NCI-H2196 (cell line): Measurements from ENCODE around the gene FAM111A.
"Not testable (repeated sequence)": the region's sequence is repeated elsewhere in the genome, so short reads cannot be mapped to it uniquely, and the experiment has no call there.

Source experiments
- DNase-seq: peaks from one replicate; lab custom pipeline; 2025; ENCODE audit not compliant: unreplicated experiment; lab: John Stamatoyannopoulos, UW

Gene FAM111A, protein sequence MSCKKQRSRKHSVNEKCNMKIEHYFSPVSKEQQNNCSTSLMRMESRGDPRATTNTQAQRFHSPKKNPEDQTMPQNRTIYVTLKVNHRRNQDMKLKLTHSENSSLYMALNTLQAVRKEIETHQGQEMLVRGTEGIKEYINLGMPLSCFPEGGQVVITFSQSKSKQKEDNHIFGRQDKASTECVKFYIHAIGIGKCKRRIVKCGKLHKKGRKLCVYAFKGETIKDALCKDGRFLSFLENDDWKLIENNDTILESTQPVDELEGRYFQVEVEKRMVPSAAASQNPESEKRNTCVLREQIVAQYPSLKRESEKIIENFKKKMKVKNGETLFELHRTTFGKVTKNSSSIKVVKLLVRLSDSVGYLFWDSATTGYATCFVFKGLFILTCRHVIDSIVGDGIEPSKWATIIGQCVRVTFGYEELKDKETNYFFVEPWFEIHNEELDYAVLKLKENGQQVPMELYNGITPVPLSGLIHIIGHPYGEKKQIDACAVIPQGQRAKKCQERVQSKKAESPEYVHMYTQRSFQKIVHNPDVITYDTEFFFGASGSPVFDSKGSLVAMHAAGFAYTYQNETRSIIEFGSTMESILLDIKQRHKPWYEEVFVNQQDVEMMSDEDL

DNA sequence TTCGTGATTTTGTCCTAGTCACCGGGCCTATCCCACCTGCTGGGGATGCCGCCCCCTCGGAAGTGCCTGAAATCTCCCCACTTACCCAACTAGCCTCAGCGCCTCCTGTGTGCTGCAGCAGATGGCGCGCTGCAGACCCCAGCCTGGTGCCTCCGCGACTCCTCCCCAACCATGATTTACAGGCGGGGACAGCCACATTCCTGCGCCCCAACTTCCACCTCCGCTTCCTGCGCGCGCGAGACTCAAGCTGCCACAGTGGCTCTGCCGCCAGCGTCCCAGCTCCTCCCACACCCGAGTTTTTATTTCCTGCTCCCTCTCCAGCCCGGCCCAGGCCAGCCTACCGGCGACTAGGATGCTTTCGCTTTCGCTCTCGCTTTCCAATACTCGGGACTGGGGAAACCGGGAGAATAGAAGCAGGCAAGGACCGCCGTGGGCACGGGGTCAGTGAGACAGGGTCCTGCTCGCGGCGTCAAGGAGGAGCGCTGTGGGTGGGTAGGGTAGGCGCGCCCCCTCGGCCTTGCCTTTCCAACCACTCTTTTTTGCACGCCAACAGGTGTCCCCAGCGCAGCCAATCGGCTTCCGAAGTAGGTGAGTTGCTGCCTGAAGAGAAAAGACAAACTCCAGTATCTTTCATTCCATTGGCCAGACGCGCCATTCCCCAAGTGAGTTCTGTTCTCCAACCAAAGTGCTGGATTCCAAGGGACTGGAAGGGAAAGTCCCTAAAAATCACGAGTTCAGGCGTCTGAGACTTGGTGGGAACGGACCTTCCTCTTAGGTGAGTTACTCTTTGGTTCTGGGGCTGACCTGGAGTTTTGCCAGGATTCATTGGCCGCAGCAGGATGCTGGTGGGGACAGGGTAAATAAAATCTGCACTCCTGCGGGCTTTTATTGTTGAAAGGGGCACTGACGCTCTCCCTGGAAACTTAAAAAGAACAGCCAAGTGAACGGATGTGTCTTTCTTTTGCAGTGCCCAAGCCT lies at the start of gene FAM111A:
Gene FAM111A (plus strand): TSS at position 327 of the 978 bp plus-strand sequence. CDS start 6,017 bp downstream, outside the sequence.
- DNase-seq: peak; percentile 86

DNA sequence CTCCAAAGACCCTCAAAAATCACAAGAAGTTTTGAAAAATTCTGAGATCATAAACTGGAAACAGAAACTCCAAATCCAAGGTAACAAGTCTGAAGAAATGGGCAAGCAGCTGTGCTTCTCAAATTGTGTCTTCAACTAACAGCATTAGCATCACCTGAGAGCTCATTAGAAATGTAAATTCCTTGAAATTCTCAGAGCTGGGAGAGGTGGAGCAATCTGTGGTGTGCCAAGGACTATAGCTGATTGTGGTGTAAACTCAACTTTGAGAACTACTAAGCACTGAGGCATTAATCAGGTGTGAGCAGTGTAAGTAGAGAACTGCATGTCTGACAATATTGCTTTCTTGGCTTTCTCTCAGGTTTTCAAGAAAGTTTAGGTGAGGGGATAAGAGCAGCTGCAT lies 49.1 kb upstream of the FAM111A start:
- not testable (repeated sequence) for DNase-seq

DNA sequence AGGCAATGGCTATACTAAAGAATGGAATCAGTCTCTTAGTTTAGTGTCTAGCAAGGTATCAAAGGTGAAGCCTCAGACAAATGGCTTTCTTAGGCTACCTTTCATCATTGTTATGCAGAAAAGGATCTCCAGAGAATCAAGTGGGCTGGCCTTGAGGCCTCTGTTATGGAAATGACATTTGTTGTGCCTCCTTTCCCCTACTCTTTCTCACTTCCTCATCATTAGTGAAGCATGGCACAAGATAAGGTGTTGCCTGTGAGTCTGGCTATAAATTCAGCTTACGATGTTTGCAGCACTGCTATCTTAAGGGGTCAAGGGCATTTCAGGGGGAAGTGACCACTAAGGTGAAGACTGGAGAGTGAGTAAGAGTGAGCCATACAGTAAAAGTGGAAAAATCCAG lies 47.4 kb upstream of the FAM111A start:
- DNase-seq: not testable (repeated sequence)

DNA sequence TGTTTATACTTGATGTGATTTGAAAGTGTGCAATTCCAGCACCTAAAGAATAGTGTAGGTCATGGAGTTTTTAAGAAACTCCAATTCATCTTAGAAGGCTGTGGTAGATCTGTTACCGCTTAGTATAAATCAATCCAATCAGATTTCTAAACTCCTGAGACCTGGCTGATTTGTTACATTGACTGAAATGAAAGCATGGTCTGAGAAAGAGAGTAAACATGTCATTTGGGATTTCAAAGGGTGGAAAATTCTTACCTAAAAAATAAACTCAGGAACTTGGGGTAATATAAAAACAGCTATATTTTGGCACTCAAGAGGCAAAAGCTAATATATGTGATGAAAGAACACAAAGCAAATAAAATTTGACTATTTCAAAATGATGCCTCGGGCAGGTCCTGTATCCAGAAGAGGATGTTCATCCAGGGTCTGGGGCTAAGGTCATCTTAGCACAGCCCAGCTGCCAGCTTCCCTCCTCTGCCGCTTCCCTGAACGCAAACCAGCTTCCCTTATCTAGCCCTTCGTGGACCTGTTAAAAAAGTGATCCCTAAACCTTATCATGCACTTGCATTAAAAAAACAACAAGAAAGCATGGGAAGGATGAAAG lies 46.6 kb upstream of the FAM111A start:
- DNase-seq: not testable (repeated sequence)

DNA sequence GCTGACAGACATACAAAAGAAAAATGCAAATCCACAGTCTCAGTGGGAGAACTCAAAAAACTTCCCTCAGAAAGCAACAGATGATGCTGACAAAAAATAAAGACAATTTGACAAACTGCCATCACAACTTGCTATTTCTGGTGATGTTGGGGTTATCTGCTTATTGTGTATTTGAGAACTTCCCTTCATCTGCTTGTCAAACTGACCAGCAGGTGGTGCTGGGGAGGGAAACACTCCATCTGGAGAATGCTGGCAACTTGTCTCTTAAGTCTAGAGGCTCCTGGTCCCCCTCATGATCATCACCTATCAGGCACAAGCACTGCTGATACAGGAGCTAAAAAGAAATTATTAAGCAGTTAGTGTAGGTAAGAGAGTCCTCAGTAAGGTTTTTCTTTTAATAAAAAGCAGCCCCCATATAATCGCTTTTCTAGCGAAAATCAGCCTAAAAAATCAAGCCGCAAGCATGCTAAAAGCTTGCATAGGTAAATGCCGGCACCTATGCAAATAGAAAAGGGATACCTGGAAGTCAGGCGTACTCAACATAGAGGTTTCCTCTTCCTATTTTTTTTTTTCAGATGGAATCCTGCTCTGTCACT lies 45.4 kb upstream of the FAM111A start:
- no peak for DNase-seq

DNA sequence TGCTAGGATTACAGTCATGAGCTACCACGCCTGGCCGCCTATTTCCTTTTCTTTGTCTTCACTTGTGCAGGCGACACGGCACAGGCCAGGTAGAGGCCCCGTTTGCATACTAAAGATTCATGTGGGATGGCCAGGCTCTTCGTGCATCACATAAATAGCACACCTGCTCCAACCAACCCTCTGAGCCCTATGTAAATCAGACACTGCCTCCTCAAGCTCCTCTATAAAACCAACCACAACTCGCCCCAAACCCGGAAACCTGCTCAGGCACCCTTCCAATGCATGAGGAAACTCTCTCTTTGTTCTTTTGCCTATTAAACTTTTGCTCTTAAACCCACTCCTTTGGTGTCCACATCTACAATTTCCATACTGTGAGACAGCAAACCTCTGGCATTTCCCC lies 44.7 kb upstream of the FAM111A start:
- DNase-seq: not testable (repeated sequence)

DNA sequence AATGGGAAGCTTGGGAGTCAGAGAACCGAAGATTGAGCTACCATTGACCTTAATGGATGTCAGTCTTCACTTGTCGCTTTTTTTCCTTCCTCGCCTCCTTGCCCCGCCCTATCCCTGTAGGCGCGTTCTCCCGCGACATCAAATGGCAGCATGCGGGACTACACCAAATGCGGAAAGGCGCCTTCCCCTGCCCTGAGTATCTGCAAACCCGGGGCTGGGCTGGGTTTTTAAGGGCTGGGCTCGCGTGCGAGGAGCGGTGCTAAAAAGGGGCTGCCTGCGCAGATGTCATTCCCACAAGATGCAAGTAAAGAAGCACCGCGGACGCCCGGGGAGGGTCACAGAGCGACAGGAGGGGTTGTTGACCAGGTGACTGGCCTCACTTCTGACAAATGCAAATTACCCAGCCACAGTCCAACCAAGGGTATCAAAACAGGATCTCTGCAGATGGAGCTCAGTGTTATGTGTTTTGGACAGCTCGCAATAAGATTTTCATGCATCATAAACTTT lies 40.3 kb upstream of the FAM111A start:
- no peak for DNase-seq

DNA sequence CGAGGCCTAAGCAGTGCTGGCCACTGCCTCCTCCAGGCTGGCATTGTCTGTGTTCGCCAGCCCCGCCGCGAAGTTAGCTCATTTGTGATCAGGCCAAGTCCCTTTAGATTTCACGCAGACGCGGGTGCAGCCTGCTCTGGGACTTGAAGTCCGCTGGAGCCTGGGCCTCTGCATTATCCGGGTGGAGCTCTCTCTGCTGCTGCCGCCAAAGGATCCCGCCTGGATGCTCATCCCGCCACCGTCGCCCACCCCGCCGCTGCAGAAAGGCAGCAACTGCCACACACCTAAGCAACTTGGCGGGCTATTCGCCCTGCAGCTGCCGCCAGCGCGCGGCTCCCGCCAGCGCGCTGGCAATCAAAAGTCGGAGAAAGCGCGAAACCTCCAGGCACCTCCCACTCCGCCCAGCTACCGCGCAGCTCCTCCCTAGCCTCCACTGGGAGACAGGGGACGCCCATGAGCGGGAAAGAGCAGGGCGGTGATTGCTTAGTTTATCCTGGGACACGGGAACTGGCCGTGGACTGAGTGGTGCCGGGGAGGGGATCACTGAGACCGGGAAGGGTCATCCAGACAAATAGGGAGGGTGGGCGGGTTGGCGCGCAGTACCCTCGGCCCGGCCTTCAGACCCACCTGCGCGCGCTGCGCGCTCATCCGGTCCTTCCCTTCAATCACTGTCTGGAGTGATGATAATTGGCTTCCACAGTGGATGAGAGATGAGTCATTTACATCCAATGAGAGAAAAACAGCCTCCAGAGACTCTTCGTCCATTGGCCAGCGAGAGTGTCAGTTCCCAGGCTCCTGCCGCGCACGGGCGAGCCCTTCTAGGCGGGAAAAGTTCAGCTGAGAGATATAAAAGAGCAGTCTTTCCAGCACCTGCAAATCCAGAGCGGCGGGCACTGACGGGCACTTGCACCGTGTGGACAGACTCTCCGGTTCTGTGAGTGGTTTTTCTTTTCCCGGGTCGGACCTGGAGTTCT lies 36.0 kb upstream of the FAM111A start, which contains the start of gene FAM111B:
Gene FAM111B (plus strand): TSS at position 875 of the 974 bp plus-strand sequence. CDS start 2,389 bp downstream, outside the sequence.
- DNase-seq: peak; percentile 96

DNA sequence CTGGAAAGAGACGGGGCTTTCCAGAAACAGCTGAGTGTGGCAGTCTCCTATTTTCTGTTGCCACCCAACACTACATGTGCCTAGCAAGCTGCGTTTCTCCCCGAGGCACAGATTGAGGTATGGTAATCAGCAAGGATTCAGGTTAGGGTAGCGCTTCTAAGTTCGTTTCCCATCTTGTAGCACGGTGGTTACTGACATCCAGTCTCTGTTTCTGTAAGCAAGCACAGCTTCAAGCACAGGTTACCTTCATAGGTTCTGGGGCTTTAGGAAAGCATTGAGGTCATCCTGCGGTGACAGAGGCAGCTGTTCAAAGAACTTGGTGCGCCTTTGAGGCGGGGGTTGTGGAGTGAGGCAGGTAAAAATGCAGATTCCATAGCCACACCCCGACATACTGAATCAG lies 34.9 kb upstream of the FAM111A start:
- not testable (repeated sequence) for DNase-seq

DNA sequence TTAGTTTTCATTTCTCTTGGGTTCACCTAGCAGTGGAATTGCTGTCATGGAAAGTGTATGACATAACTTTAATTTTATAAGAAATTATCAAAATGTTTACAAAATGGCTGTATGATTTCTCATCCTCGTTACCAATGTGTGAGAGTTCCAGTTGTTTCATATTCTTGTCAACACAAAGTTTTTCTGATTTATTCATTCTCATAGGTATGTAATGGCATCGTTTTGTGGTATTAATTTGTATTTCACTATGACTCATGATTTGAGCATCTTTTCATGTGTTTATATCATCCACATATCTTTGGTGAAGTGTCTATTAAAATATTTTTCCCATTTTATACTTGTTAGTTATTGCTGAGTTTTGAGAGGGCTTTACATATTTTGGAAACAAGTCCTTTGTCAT lies 30.2 kb upstream of the FAM111A start:
- DNase-seq: no peak

DNA sequence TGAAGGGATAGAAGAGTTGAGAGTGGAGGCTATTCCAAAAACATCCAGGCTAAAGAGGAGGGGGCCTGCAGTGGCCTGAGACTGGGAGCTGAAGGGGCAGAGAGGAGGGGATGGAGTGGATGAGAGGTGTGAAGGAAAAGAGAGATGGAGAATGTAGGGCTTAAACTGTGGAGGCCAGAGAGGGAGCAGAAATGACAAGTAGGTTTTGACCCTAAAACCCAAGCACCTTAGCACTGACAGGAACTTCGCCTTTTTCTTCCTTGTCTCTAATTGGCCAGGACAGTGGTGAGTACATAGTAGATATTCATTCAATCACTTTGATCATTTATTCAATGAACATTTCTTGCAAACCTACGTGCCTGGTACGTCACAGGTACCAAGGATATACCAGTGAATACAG lies 28.3 kb upstream of the FAM111A start:
- no peak for DNase-seq

DNA sequence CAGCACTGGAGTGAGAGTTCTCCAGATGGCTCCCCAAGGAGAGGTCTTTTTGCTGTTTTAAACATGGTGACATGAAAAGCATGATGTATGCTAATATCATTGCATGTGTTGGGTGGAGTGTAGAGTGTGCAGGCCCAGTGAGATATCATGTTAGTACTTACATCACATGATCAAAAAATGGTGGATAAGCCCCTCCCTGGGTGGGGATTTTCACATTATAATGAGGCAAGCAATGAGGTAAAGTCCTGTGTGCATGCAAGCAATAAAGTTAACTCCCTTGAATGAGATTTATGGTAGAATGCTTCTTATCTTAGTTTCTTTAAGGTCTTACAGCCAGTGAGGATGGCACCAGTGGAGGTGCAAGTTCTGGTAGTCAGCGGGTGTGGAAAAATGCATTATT lies 27.1 kb upstream of the FAM111A start:
- no peak for DNase-seq

DNA sequence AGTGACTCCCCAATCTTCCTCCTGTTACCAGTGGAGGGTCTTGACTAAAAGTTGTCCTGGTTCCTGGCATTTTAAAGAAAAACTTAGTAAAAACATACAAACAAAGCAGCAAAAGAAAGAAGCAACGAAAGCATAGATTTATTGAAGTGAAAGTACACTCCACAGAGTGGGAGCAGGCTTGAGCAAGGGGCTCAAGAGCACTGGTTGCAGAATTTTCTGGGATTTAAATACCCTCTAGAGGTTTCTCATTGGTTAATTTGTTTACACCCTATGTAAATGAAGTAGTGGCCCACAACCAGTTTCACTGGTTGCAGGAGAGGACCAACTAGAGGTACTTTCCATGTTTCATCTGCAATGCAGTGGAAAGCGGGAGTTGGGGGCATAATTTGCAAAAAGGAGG lies 24.9 kb upstream of the FAM111A start:
- DNase-seq: no peak

DNA sequence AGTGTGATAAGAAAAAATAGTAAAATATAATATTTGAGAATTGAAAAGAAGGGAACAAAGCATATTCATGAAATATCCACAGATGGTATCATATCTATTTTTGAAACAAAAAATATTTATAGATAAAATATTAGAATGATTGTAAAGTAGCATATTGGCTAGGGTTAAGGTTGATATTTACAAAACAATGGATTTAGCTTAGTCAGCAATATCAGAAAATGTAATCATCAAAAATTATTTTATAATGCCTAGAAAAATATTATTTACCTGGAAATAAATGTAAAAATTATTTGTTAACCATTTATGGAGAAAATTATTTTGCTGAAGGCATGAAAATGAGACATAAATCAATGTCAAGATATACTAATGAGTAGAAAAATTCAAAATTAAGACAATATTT lies 22.8 kb upstream of the FAM111A start:
- no peak for DNase-seq

DNA sequence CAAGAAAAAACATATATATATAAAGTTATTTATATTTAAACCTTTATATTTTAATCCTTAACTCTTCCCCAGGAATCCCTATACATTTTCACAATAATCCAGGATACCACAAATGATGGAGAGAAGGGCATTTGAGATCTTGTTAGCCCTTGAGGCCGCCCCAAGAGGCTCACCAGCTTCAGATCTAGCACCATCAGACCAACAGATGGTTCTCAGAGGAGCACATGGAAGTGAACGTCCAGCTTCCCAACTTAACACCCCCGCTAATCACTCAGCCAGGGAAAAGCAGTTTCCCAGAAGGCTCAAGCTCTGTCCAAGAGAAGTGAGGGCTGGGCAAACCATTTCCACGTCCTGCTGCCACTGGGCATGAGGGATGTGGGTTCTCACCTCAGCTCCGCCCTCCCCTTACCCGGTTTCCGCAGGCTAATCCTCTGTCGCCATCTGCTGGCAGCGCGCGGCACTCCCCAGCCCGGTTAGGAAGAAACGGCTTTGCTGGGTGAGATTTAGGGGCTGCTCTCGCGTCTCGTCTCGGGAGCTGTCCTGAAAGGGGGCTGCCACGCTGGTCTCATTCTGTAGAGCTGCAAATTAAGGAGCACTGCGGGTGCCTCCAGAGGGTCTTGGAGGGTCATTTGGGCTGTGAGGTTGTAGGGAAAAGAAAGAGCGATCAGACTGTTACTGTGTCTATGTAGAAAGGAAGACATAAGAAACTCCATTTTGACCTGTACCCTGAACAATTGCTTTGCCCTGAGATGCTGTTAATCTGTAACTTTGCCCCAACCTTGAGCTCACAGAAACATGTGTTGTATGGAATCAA lies 6.8 kb upstream of the FAM111A start:
- DNase-seq: peak; percentile 64

DNA sequence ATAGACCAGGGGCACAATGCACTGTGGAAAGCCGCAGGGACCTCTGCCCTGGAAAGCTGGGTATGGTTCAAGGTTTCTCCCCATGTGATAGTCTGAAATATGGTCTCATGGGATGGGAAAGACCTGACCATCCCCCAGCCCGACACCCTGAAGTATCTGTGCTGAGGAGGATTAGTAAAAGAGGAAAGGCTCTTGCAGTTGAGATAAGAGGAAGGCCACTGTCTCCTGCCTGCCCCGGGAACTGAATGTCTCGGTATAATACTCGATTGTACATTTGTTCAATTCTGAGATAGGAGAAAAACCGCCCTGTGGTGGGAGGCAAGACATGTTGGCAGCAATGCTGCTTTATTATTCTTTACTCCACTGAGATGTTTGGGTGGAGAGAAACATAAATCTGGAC lies 6.1 kb upstream of the FAM111A start:
- not testable (repeated sequence) for DNase-seq

DNA sequence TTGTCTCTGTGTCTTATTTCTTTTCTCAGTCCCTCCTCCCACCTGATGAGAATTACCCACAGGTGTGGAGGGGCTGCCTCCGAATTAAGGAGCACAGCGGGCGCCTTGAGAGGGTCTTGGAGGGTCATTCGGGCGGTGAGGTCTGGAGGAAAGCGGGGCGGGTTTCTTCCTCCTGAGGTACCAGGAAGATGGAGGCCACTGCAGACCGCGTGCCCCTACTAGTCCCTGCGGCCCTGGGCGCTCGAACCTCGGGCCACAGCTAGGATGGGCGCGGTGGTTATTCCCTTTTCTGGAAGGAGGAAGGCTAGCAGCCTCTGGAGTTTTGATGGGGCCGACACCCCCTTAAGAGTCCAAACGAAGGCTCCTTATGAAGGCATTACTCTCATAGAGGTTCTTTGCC lies 5.5 kb upstream of the FAM111A start:
- DNase-seq: no peak

DNA sequence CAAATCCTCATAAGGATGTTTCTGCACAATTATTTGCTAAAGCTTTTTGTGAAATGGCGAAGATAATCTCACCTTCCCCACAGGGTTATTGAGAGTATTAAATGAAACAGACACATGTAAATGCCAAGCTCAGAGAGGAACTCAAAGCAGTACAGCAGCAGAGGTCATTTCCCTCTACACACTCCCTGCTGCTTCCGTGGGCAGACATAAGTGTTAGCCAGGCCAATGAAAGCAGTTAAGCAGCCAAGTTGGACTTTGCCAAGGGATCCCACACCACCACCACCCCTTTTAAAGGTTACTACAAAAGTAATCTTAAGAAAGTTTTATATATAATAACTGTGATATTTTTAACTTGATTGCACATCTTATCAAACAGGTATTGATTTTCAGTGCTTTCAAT lies 4.0 kb upstream of the FAM111A start:
- no peak for DNase-seq
